ENCODE data around the gene STK16. TPM values are rescaled to one million over a fixed set of nuclear protein-coding genes. Genes with fewer than 3 reads are reported as not detected.

Gene STK16
- total and polyA plus RNA-seq, 2 of the 13 experiments (the other 11 are each of a cell fraction or from before 2014, with no cell fraction given) = 28.0 to 50.9 TPM

GRCh38 chr2:219274361-219274921 lies 29.2 kb downstream of the STK16 start (continued):
- TF ChIP-seq DBP (CRISPR knock-in tag; IDR thresholded peaks at IDR 0.05; ENCODE audit: not compliant biosample characterization) (no peak), MAFF (IDR thresholded peaks at IDR 0.05; ENCODE audit: low read depth, low read length) (no peak), HMG20A (CRISPR knock-in tag; IDR thresholded peaks at IDR 0.05; ENCODE audit: borderline replicate concordance) (no peak; the same call in 1 of the 2 replicates), ZNF773 (CRISPR knock-in tag; IDR thresholded peaks at IDR 0.05; ENCODE audit: borderline replicate concordance) (no peak), NAIF1 (CRISPR knock-in tag; IDR thresholded peaks at IDR 0.05; ENCODE audit: borderline replicate concordance) (no peak), IRF9 (CRISPR knock-in tag; IDR thresholded peaks at IDR 0.05; ENCODE audit: borderline replicate concordance) (no peak), PHB2 (IDR thresholded peaks at IDR 0.05; ENCODE audit: partially characterized antibody) (no peak), MYPOP (CRISPR knock-in tag; IDR thresholded peaks at IDR 0.05) (no peak), MXD3 (CRISPR knock-in tag; IDR thresholded peaks at IDR 0.05) (no peak), HNRNPL (IDR thresholded peaks at IDR 0.05; ENCODE audit: low read depth, low read length) (no peak), FOXA3 (CRISPR knock-in tag; IDR thresholded peaks at IDR 0.05) (no peak), ZNF431 (CRISPR knock-in tag; IDR thresholded peaks at IDR 0.05; ENCODE audit: borderline replicate concordance, low read depth) (no peak), FOXA1 (IDR thresholded peaks at IDR 0.05) (no peak), FOXA1 (CRISPR knock-in tag; IDR thresholded peaks at IDR 0.05) (no peak), PLSCR1 (CRISPR knock-in tag; IDR thresholded peaks at IDR 0.05; ENCODE audit: borderline replicate concordance) (no peak), ZNF879 (CRISPR knock-in tag; IDR thresholded peaks at IDR 0.05) (no peak), ZNF224 (CRISPR knock-in tag; IDR thresholded peaks at IDR 0.05) (no peak), HNF1A (IDR thresholded peaks at IDR 0.05; ENCODE audit: low read depth) (no peak), HNF1A (CRISPR knock-in tag; IDR thresholded peaks at IDR 0.05; ENCODE audit: borderline replicate concordance) (no peak), KDM1A (CRISPR knock-in tag; IDR thresholded peaks at IDR 0.05) (no peak), ZSCAN31 (CRISPR knock-in tag; IDR thresholded peaks at IDR 0.05; ENCODE audit: low read depth) (no peak), RFX5 (IDR thresholded peaks at IDR 0.05; ENCODE audit: low read depth, low read length) (no peak), RBM39 (IDR thresholded peaks at IDR 0.05; ENCODE audit: low read depth, low read length, poor library complexity, severe bottlenecking) (no peak)
